Lower leg skin (tissue), 4 donors: ENCODE measurements around the gene MRPS12. TPM values are rescaled to one million over a fixed set of nuclear protein-coding genes. Genes with fewer than 3 reads are reported as not detected.

Source experiments
- DNase-seq, 2 donors: peaks; one replicate each; pipeline ENCODE4 v3.0.0-alpha.2; 2019; ENCODE audit warnings: low spot score in 2 of 2
- H3K4me3 ChIP-seq: fragments of 200-600 bp; sonication (generic); 2 replicates; pipeline ENCODE4 v1.5.1; 2017; ENCODE audit warnings: mild to moderate bottlenecking, low read depth; ENCODE audit not compliant: poor library complexity, severe bottlenecking
- CTCF ChIP-seq, 3 donors: fragments of 450-650 bp; IDR thresholded peaks; one replicate each; pipeline ENCODE4 v1.5.1; 2016; ENCODE audit warnings: antibody characterized with exemption in 3 of 3, mild to moderate bottlenecking in 3 of 3, moderate library complexity in 2 of 3
- POLR2A ChIP-seq, 2 donors: fragments of 450-650 bp; IDR thresholded peaks; one replicate each; pipeline ENCODE4 v1.6.1; 2016 to 2017; ENCODE audit warnings: antibody characterized with exemption in 2 of 2, mild to moderate bottlenecking in 1 of 2, moderate library complexity in 1 of 2
- whole genome bisulfite sequencing, 2 donors: methylation state at CpG; one replicate each; pipeline ENCODE4 v1.1.5; 2018; 5-methylcytosine and 5-hydroxymethylcytosine counted together
- intact Hi-C: fragments of 100-400 bp; cut with DNase I; formaldehyde crosslinking; loops from one replicate; pipeline ENCODE4 v1.15.0; 2023; ENCODE audit warnings: low total_unique reads
- total RNA-seq, 4 donors: library from RNA; depleted of rRNA; stranded (reverse); fragments of >200 nt; gene quantifications; one replicate each; pipeline ENCODE4 v1.1.0, GENCODE V29; 2016

MRPS12 gene
- total RNA-seq, 4 donors from 2014 or later: 26.8 to 31.8 (median 30.0) TPM

DNA sequence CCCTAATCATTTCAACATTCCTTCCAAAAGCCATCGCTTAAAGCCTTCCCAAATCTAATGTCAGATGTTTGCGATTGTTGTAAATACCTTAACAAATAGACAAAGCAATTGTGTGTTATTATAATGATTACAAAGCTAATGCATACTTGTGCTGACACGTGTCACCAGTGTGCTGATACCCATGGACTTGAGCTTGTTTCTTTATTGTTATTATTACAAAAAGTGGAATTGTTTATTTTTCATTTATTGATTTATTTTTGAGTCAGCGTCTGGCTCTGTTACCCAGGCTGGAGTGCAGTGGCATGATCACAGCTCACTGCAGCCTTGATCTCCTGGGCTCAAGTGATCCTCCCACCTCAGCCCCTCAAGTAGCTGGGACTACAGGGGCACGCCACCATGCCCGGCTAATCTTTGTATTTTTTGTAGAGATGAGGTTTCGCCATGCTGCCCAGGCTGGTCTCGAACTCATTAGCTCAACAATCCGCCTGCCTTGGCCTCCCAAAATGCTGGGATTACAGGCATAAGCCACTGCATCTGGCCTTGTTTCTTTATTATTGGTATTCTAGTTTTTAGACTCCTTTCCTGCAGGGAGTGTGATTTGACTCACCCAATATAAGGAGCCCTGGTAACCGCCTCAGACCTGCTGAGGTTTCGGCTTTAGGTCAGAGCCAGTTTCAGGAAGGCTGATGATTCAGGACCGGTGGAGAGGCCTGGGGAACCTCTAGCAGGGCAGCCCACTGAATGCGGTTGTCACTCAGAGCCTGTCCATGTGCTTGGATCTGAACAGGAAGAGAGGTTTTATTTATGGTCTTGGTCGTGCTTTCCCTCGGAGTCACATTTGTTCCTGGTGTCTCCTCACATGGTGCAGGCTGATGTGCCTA lies 46.9 kb downstream of the MRPS12 start:
- no peak for TF ChIP-seq POLR2A (IDR thresholded peaks at IDR 0.05)
- no peak for TF ChIP-seq CTCF (IDR thresholded peaks at IDR 0.05)
- 86 to 87% methylated on average over 15 of the region's 15 CpGs for WGBS, 2 donors
- DNase-seq: no peak
- intact Hi-C loops: no loop called here
- no peak overlapping the region for H3K4me3 ChIP-seq

GRCh38 chr19:38978326-38978689 lies 47.6 kb downstream of the MRPS12 start:
- H3K4me3 ChIP-seq: no peak overlapping the region
- 87 to 90% methylated on average over 3 of the region's 3 CpGs for WGBS, 2 donors
- DNase-seq: no peak
- intact Hi-C loops: no loop called here
- no peak for TF ChIP-seq CTCF (IDR thresholded peaks at IDR 0.05)
- no peak for TF ChIP-seq POLR2A (IDR thresholded peaks at IDR 0.05)

GRCh38 chr19:38979812-38980211 lies 49.1 kb downstream of the MRPS12 start:
- no peak overlapping the region for H3K4me3 ChIP-seq
- 86 to 88% methylated on average over 5 of the region's 5 CpGs for WGBS, 2 donors
- intact Hi-C loops: no loop called here
- no peak for DNase-seq
- TF ChIP-seq CTCF (IDR thresholded peaks at IDR 0.05) (no peak), POLR2A (IDR thresholded peaks at IDR 0.05) (no peak)

DNA sequence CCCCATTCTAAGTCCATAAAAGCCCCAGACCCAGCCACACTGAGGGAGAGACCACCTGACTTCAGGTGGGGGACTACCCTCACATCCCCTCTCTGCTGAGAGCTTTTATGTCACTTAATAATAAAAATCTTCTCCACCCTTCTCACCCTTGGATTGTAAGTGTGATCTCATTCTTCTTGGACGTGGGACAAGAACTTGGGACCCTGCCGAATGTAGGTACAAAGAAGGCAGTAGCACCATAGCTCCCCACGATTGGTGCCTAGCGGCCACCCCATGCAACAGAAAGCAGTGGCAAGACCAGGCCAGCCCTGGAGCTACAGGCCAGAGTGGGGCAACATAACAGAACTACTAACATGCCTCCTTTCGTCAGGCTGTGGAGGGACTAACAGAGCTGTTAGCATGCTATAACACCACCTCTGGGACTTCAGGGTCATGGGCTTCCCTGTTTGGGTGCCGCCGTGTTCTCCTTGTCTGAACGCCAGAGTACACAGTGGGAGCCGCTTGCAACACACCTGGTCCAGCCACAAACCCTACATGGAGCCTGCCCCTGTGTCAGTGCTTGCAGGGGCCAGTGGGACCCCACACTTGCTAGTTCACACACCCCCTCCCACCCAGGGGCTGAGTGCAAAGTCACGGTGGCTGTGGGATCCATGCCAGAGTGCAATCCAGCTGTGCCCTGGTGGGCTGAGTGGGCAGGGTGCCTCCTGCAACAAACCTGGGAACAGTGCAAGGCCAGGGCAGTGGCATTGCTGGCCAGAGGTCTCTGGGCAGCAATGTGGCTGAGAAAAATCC lies 50.0 kb downstream of the MRPS12 start:
- TF ChIP-seq POLR2A (IDR thresholded peaks at IDR 0.05) (no peak), CTCF (IDR thresholded peaks at IDR 0.05) (no peak)
- WGBS, 2 donors: 88 to 95% methylated on average over 10 of the region's 10 CpGs
- intact Hi-C loops: no loop called here
- no peak for DNase-seq
- H3K4me3 ChIP-seq: no peak overlapping the region

Other genes starting within 250 kb of the MRPS12 start
- gene CAPN12, start 186.5 kb upstream of the MRPS12 start, total RNA-seq: 10 to 100 TPM in 3 of 4 donors, 1 to 10 TPM in 1; 7.6 to 20.0 (median 12.9) TPM
- 1,000 to 10,000 TPM in 1 of 4 donors, 100 to 1,000 TPM in 2, 10 to 100 TPM in 1; 36.0 to 1,062 (median 348) TPM for gene LGALS7, start 157.4 kb upstream of the MRPS12 start, total RNA-seq
- 1,000 to 10,000 TPM; 3,936 to 6,716 (median 4,891) TPM for gene LGALS7B, start 141.7 kb upstream of the MRPS12 start, total RNA-seq
- 1 to 10 TPM; 1.1 to 2.7 (median 1.9) TPM for gene LGALS4, start 118.0 kb upstream of the MRPS12 start, total RNA-seq
- gene ECH1, start 99.2 kb upstream of the MRPS12 start, total RNA-seq: 100 to 1,000 TPM in 2 of 4 donors, 10 to 100 TPM in 2; 59.4 to 197 (median 109) TPM
- 100 to 1,000 TPM; 147 to 203 (median 177) TPM for gene HNRNPL, start 81.0 kb upstream of the MRPS12 start, total RNA-seq
- gene RINL, start 52.7 kb upstream of the MRPS12 start, total RNA-seq: 10 to 100 TPM in 3 of 4 donors, 1 to 10 TPM in 1; 5.5 to 14.0 (median 11.6) TPM
- gene SIRT2, start 31.3 kb upstream of the MRPS12 start, total RNA-seq: 100 to 1,000 TPM in 2 of 4 donors, 10 to 100 TPM in 2; 84.6 to 119 (median 101) TPM
- 10 to 100 TPM; 26.9 to 51.2 (median 31.5) TPM for gene NFKBIB, start 31.0 kb upstream of the MRPS12 start, total RNA-seq
- gene CCER2, start 18.8 kb upstream of the MRPS12 start, total RNA-seq: 1 to 10 TPM; 3.3 to 8.7 (median 3.4) TPM
- 10 to 100 TPM; 11.7 to 23.3 (median 20.0) TPM for gene SARS2, start 181 bp upstream of the MRPS12 start, total RNA-seq
- 10 to 100 TPM; 13.2 to 46.5 (median 34.3) TPM for gene FBXO17, start 44.8 kb downstream of the MRPS12 start, total RNA-seq
- gene FBXO27, start 101.6 kb downstream of the MRPS12 start, total RNA-seq: 10 to 100 TPM; 25.0 to 33.3 (median 29.1) TPM
- 10 to 100 TPM; 20.8 to 46.5 (median 29.0) TPM for gene ACP7, start 153.4 kb downstream of the MRPS12 start, total RNA-seq
- 10 to 100 TPM; 30.9 to 65.7 (median 40.1) TPM for gene PAK4, start 194.8 kb downstream of the MRPS12 start, total RNA-seq